Endothelial cell of hepatic sinusoid (primary cell): Measurements from ENCODE around the gene ZNF583.

Experiments used
- in situ Hi-C: cut with HindIII; loops from 2 replicates; pipeline ENCODE4 v1.10.0; 2017; ENCODE audit warnings: low sequenced_read_pairs

Gene ZNF583

GRCh38 chr19:56441206-56441792 is 37.2 kb downstream of the ZNF583 start:
- in situ Hi-C loops: no loop called here

- in situ Hi-C loops: no loop called here
These were observed 70.2 kb downstream of the ZNF583 start for GRCh38 chr19:56474308-56474707.

GRCh38 chr19:56476093-56476492 is 72.0 kb downstream of the ZNF583 start:
- in situ Hi-C loops: no loop called here
